Activated T-helper 1 cell treated with anti-CD3 and anti-CD28 coated beads, Interleukin-12 subunit alpha, Interleukin-12 subunit beta, Interleukin-2, Interleukin-4 antibody, amounts not matched to agents 30 ng/mL and 10 ng/mL and 1 ng/mL, durations not matched to agents 14 hours and 24 hours and 36 hours (primary cell): ENCODE data around the gene DCC. TPM values are rescaled to one million over a fixed set of nuclear protein-coding genes. Genes with fewer than 3 reads are reported as not detected.

ENCODE experiments used
- DNase-seq: peaks from one replicate; pipeline ENCODE4 v3.0.0; 2021; ENCODE audit warnings: low spot score
- H3K27ac Mint-ChIP-seq: one replicate; pipeline ENCODE4 v1.8.0; 2021; ENCODE audit warnings: mild to moderate bottlenecking, mixed read lengths
- H3K27me3 Mint-ChIP-seq: one replicate; pipeline ENCODE4 v1.8.0; 2022; ENCODE audit warnings: mild to moderate bottlenecking, moderate library complexity, mixed read lengths; ENCODE audit not compliant: insufficient read depth
- H3K36me3 Mint-ChIP-seq: one replicate; pipeline ENCODE4 v1.8.0; 2021; ENCODE audit warnings: low read depth, mixed read lengths
- H3K4me1 Mint-ChIP-seq: one replicate; pipeline ENCODE4 v1.8.0; 2021; ENCODE audit warnings: low read depth, mixed read lengths
- H3K4me3 Mint-ChIP-seq: one replicate; pipeline ENCODE4 v1.8.0; 2021; ENCODE audit warnings: mild to moderate bottlenecking, moderate library complexity, mixed read lengths
- H3K9me3 Mint-ChIP-seq: one replicate; pipeline ENCODE4 v1.8.0; 2021; ENCODE audit warnings: mixed read lengths
- intact Hi-C: fragments of 100-400 bp; cut with micrococcal nuclease; formaldehyde crosslinking; loops from one replicate; pipeline ENCODE4 v1.15.1; 2024
- total RNA-seq: library from RNA; stranded (reverse); gene quantifications from 2 replicates; pipeline ENCODE4 v1.2.3, GENCODE V29; 2022

DCC gene
- total RNA-seq, 1 donor from 2014 or later, result not detected

DNA sequence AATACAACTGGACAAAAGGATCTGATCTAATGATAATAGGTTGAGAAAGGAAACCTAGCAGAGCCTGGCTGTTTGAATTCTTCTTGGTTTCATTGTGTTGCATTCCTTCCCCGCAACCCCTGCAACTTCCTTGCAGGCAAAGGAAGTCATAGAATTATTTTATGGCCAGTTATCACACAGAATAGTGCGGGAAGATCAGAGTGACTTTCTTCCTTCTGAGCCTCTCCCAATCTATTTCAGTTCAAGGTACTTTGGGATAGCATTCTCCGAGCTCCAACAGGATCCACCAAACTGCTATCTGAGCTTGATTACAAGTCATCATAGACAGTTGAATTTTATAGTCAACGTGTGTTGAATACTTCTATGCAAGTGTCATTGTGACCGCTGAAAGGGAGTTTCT is 441.1 kb downstream of the DCC start:
- Mint-ChIP-seq H3K27me3 (no peaks in the 10 kb centered on the region), H3K4me1 (no peaks in the 10 kb centered on the region), H3K4me3 (no peak overlapping the region), H3K27ac (no peak overlapping the region), H3K9me3 (peaks cover 12% of the 10 kb centered on the region), H3K36me3 (no peaks in the 10 kb centered on the region)
- DNase-seq, result no peak
- intact Hi-C loops, result no loop called here

DNA sequence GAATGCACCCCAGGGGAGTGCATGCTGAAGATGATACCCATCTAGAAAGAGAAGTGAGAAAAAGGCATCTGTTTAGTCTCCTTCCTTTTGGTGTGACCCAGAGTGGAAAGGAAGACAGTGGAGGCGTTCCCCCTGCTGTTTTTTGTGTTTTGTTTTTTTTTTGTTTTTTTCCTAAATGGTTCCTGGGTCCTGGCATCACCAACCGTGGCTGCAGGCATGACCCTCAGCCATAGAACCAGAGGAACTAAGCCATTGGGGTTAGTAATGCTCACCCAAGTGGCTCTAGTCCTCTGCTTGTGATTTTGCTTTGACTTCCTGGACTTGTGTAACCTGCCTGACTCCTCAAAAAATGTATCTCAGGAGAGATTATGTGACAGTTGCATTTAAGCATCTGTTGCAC is 451.3 kb downstream of the DCC start:
- Mint-ChIP-seq H3K27ac (no peak overlapping the region), H3K4me3 (no peak overlapping the region), H3K36me3 (no peaks in the 10 kb centered on the region), H3K9me3 (peaks cover 33% of the 10 kb centered on the region), H3K27me3 (no peaks in the 10 kb centered on the region), H3K4me1 (no peaks in the 10 kb centered on the region)
- intact Hi-C loops, result no loop called here
- no peak for DNase-seq

DNA sequence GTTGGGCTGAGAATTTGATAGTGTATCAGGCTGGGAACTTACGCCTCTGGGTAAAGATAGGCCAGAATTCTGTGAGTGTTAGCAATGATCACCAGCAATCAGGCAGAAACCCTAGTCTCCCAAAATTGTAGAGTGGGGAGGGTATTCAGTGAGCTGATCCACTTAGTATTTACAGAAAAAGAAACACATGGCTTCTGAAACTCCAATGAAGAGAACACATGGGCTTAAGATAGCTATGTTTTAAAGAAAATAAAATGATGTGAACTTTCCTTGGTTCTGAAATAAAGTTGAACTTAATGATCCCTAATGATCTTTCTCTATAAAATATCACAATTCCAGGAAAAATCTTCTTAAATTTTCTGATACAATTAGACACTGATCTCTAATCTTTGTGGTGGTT is 472.8 kb downstream of the DCC start:
- Mint-ChIP-seq H3K9me3 (peaks cover 26% of the 10 kb centered on the region), H3K27me3 (no peaks in the 10 kb centered on the region), H3K4me3 (no peak overlapping the region), H3K27ac (no peak overlapping the region), H3K4me1 (no peaks in the 10 kb centered on the region), H3K36me3 (no peaks in the 10 kb centered on the region)
- no peak for DNase-seq
- intact Hi-C loops, result no loop called here

DNA sequence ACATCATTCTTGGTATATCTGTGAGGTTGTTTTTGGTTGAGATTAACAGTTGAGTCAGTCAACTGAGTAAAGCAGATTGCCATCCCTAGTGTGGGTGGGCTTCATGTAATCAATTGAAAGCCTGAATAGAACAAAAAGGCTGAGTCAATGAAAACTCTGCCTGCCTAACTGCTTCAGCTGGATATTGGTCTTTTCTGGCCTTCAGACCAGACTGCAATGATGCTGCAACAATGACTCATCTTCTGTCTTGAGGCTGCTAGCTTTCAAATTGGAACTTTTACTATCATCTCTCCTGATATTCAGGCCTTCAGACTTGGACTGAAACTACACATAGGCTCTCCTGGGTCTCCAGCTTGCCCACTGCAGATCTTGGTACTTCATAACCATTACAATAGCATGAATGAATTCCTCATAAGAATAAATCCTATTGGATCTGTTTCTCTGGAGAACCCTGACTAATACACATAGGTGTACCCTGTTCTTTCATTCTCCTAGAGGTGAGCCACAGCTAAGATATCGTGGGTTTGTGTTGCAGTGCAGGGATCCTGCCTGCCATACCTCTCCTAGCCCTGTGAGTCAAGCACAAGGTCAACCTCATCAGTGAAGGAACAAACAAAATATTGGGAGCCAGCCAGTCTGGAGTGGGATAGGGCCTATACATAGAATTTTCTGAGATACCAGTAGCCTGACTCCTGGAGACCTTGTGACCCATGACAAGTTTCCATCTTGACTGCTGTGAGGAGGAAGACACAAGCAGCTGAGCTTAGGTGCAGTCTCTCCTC is 473.8 kb downstream of the DCC start:
- H3K9me3 Mint-ChIP-seq, result peaks cover 19% of the 10 kb centered on the region
- no peaks in the 10 kb centered on the region for H3K36me3 Mint-ChIP-seq
- H3K27ac Mint-ChIP-seq, result no peak overlapping the region
- intact Hi-C loops, result no loop called here
- DNase-seq, result no peak
- H3K27me3 Mint-ChIP-seq, result no peaks in the 10 kb centered on the region
- H3K4me3 Mint-ChIP-seq, result no peak overlapping the region
- no peaks in the 10 kb centered on the region for H3K4me1 Mint-ChIP-seq

DNA sequence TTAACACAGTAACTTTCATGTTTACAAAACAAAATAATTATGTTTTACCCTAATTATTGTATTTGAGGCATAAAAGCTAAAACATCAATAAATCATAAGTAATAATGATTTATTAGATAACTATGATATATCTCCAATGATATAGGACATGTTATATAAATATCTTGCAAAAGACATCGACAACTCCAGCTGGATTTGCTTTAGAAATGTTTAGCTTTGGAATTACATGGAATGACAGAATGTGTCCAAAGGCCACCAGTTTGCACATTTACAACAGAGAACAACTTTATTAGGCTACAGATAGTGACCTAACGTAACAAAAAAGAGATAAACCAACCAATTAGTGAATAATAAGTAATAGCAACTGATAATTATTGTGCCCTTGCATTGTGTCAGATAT is 475.7 kb downstream of the DCC start:
- intact Hi-C loops, result no loop called here

DNA sequence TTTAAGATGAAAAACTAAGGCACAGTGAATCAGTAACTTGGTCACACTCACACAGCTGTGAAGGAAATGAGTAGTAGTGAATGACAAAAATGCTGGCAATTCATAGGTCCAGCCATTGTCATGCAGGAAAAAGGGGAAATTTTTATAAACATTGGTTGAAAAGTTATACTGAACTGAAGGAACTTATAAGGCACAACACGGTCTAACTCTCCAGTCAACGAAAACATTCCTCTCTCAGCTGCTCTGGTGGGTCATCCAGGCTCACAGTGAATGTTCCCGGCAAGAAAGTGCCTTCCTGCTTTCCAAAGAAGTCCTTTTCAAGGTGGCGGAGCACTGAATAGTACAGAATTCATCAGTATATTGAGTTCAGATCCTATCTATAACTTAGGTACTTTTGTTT is 476.1 kb downstream of the DCC start:
- intact Hi-C loops, result no loop called here
- Mint-ChIP-seq H3K27ac (no peak overlapping the region), H3K4me3 (no peak overlapping the region), H3K4me1 (no peaks in the 10 kb centered on the region), H3K36me3 (no peaks in the 10 kb centered on the region), H3K27me3 (no peaks in the 10 kb centered on the region), H3K9me3 (peaks cover 4% of the 10 kb centered on the region)
- no peak for DNase-seq

More for the DNA sequence above, 475.7 kb downstream of the DCC start:
- no peak for DNase-seq
- Mint-ChIP-seq H3K27ac (no peak overlapping the region), H3K27me3 (no peaks in the 10 kb centered on the region), H3K4me3 (no peak overlapping the region), H3K9me3 (peaks cover 6% of the 10 kb centered on the region), H3K36me3 (no peaks in the 10 kb centered on the region), H3K4me1 (no peaks in the 10 kb centered on the region)

DNA sequence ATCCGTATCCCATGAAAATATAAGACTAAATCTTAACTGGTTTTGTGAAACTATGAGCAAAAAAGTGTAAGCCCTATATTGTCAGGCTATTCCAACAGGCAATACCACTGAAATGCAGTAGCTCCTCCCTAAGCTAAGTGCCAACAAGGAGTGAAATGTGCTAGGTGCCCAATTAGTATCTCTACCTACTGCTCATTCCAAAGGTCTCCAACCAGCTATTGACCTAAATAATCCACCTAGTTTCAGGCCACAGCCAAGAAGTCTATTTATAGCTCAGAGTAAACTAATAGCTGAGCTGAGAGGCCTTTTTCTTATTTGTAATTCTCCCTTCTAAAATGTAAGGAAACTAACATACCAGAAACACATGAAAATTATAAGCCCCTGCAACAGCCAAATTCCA is 482.2 kb downstream of the DCC start:
- H3K9me3 Mint-ChIP-seq, result no peaks in the 10 kb centered on the region
- no peak overlapping the region for H3K4me3 Mint-ChIP-seq
- no peaks in the 10 kb centered on the region for H3K4me1 Mint-ChIP-seq
- DNase-seq, result no peak
- no peaks in the 10 kb centered on the region for H3K27me3 Mint-ChIP-seq
- H3K27ac Mint-ChIP-seq, result no peak overlapping the region
- intact Hi-C loops, result no loop called here
- H3K36me3 Mint-ChIP-seq, result no peaks in the 10 kb centered on the region

DNA sequence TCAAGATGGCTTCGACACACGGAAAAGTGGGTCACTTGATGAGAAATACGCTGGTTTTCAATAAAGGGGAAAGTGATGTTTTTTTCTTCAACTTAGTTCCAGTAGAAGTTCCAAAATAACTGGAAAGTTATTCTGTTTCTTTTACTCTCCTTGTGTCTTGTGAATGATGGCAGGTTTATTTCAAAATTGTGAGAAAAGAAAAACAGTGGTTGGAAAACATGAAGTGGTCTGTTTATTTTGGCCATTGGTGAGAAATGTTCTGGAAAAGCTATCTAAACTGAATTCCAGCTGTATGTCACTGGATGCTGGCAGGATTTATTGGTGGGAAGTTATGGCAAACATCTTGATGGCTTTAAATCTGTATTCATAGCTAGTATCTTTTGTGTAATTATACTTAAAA is 484.1 kb downstream of the DCC start:
- intact Hi-C loops, result no loop called here
- Mint-ChIP-seq H3K27me3 (no peaks in the 10 kb centered on the region), H3K27ac (no peak overlapping the region), H3K4me1 (no peaks in the 10 kb centered on the region), H3K9me3 (no peaks in the 10 kb centered on the region), H3K4me3 (no peak overlapping the region), H3K36me3 (no peaks in the 10 kb centered on the region)
- DNase-seq, result no peak

DNA sequence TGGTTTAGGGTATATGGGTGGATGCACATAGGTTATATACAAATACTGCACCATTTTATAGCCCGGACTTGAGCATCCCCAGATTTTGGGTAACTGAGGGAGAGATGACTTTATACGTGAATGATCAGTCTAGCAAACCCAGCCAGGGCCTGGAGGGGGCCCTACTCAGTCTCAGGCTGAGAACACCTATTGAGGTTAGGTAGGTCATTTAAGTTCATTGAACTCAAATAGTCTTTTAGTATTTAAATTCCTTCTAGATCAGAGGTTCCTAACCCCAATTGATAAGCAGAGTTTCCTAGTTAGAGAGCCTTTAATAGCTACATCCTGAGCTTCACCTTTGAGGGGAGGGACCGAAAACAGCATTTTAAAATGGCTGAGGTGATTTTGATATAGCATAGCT is 487.0 kb downstream of the DCC start:
- no peaks in the 10 kb centered on the region for H3K36me3 Mint-ChIP-seq
- no peak for DNase-seq
- H3K4me1 Mint-ChIP-seq, result no peaks in the 10 kb centered on the region
- H3K4me3 Mint-ChIP-seq, result no peak overlapping the region
- no peaks in the 10 kb centered on the region for H3K9me3 Mint-ChIP-seq
- intact Hi-C loops, result no loop called here
- no peaks in the 10 kb centered on the region for H3K27me3 Mint-ChIP-seq
- no peak overlapping the region for H3K27ac Mint-ChIP-seq

DNA sequence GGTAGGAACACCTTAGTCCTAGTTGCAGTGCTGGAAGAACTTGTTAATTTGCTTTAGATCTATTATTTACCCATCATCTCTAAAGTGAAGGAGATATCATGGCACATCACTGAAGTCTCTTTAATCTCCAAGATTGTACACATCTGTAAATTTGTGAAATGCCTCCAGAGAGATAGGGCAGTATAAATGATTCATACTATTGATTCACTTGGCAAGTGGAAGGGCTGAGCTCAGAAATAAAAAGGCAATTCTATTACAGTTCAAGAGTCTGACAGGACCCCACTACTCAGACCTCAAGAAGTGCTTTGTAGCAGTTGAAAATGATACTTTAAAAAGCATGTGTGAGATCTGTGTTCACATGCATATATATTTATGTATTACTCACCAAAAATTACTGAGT is 489.3 kb downstream of the DCC start:
- Mint-ChIP-seq H3K27ac (no peak overlapping the region), H3K27me3 (no peaks in the 10 kb centered on the region), H3K36me3 (no peaks in the 10 kb centered on the region), H3K4me3 (no peak overlapping the region), H3K4me1 (no peaks in the 10 kb centered on the region), H3K9me3 (no peaks in the 10 kb centered on the region)
- intact Hi-C loops, result no loop called here
- DNase-seq, result no peak

DNA sequence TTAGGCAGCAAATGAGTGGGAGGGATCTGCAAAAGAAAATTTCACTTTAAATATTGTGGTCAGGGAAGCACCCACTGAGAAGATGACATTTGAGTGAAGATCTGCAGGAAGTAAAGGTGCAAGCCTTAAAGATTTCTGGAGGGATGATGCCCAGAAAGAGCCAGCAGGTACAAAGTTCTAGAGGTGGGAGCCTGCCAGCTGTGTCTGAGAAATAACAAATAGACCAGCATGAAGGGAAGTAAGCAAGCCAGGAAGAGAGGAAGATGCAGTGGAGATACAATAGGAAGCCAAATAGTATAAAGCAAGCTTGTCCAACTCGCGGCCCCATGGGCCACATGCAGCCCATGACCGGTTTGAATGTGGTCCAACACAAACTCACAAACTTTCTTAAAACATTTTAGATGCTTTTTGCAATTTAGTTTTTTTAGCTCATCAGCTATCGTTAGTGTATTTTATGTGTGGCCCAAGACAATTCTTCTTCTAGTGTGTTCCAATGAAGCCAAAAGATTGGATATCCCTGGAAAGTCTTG is 489.9 kb downstream of the DCC start:
- intact Hi-C loops, result no loop called here
- Mint-ChIP-seq H3K9me3 (no peaks in the 10 kb centered on the region), H3K36me3 (no peaks in the 10 kb centered on the region), H3K27me3 (no peaks in the 10 kb centered on the region), H3K27ac (no peak overlapping the region), H3K4me3 (no peak overlapping the region), H3K4me1 (no peaks in the 10 kb centered on the region)
- no peak for DNase-seq

DNA sequence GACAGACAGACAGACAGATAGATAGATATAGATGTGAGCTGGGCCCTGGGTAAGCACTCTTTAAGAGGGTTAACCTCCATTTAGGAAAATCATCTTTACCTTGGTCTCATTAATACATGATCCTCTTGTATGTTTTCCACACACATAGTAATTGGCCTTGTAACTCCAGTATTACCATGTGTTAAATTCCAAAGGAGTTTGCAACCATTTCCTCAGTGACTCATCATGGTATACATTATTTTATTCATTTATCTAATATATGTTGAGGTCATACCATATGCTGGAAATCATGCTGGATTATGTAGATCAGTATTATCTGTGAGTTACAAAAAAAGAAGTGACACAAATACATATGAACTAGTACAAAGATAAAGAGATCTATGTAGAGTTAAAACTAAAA is 504.3 kb downstream of the DCC start:
- intact Hi-C loops, result no loop called here
- Mint-ChIP-seq H3K27ac (no peak overlapping the region), H3K27me3 (no peaks in the 10 kb centered on the region), H3K4me3 (no peak overlapping the region), H3K4me1 (no peaks in the 10 kb centered on the region), H3K36me3 (no peaks in the 10 kb centered on the region), H3K9me3 (peaks cover 6% of the 10 kb centered on the region)
- DNase-seq, result no peak

DNA sequence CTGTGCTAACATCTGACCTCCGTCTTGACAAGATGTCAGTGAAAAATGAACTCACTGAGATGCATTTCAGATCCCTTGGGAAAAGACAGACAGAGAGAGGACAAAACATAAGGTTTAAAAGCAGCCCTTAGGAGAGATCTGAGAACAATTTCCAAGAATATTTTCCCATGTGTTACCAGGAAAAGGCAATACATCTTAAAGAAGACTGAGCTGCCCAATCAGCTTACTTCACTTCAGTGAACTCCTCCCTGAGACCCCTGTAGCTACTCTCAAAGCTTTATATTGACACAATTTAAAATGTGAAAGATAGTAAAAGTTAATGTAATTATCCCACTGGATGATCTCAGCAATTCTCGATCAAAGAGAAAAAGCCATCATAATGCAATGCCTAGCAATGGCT is 505.0 kb downstream of the DCC start:
- no peaks in the 10 kb centered on the region for H3K4me1 Mint-ChIP-seq
- intact Hi-C loops, result no loop called here
- no peak overlapping the region for H3K27ac Mint-ChIP-seq
- no peaks in the 10 kb centered on the region for H3K27me3 Mint-ChIP-seq
- no peaks in the 10 kb centered on the region for H3K36me3 Mint-ChIP-seq
- DNase-seq, result no peak
- peaks cover 6% of the 10 kb centered on the region for H3K9me3 Mint-ChIP-seq
- H3K4me3 Mint-ChIP-seq, result no peak overlapping the region
